DOHH2 (cell line): ENCODE results near the gene BDH1.

Source experiments
- H3F3A ChIP-seq: fragments of 200-600 bp; sonication (generic), shearing (Covaris generic); 2 replicates; pipeline ENCODE4 v1.6.0; 2016; ENCODE audit warnings: antibody characterized with exemption, mild to moderate bottlenecking; ENCODE audit not compliant: control insufficient read depth, insufficient read depth
- H3K27ac ChIP-seq: fragments of 200-600 bp; sonication (generic); 2 replicates; pipeline ENCODE4 v1.5.1; 2014; ENCODE audit warnings: low read depth, mild to moderate bottlenecking, low read length, moderate library complexity
- H3K27me3 ChIP-seq: fragments of 200-600 bp; sonication (generic); 2 replicates; pipeline ENCODE4 v1.6.1; 2014; ENCODE audit warnings: mild to moderate bottlenecking, low read length, mixed read lengths; ENCODE audit not compliant: control insufficient read depth
- H3K36me3 ChIP-seq: fragments of 200-600 bp; sonication (generic); 2 replicates; pipeline ENCODE4 v1.6.1; 2014; ENCODE audit warnings: mild to moderate bottlenecking, low read length, moderate library complexity, mixed read lengths; ENCODE audit not compliant: control insufficient read depth
- H3K4me1 ChIP-seq: fragments of 200-600 bp; sonication (generic); 2 replicates; pipeline ENCODE4 v1.6.1; 2014; ENCODE audit warnings: mild to moderate bottlenecking, low read length, mixed read lengths; ENCODE audit not compliant: control insufficient read depth
- H3K4me2 ChIP-seq: fragments of 200-600 bp; sonication (generic); 2 replicates; pipeline ENCODE4 v1.6.0; 2014; ENCODE audit warnings: mild to moderate bottlenecking, low read length, moderate library complexity
- H3K4me3 ChIP-seq: fragments of 200-600 bp; sonication (generic); 2 replicates; pipeline ENCODE4 v1.5.1; 2014; ENCODE audit warnings: mild to moderate bottlenecking, low read length, mixed read lengths
- H3K79me2 ChIP-seq: fragments of 200-600 bp; sonication (generic); 2 replicates; pipeline ENCODE4 v1.6.1; 2014; ENCODE audit warnings: mild to moderate bottlenecking, low read length, mixed read lengths; ENCODE audit not compliant: control insufficient read depth
- H3K9me2 ChIP-seq: fragments of 200-600 bp; sonication (generic); replicated peaks from 2 replicates; pipeline ENCODE4 v1.6.1; 2014; ENCODE audit warnings: mild to moderate bottlenecking, low read length, mixed read lengths; ENCODE audit not compliant: control insufficient read depth
- H3K9me3 ChIP-seq: fragments of 200-600 bp; sonication (generic); 2 replicates; pipeline ENCODE4 v1.6.1; 2014; ENCODE audit warnings: antibody characterized with exemption, low read length, mixed read lengths; ENCODE audit not compliant: control insufficient read depth, insufficient read depth
- H4K20me1 ChIP-seq: fragments of 200-600 bp; sonication (generic); 2 replicates; pipeline ENCODE4 v1.6.0; 2014; ENCODE audit warnings: low read depth, mild to moderate bottlenecking, antibody characterized with exemption, low read length, moderate library complexity; ENCODE audit not compliant: control insufficient read depth, insufficient read depth
- EZH2phosphoT487 ChIP-seq: fragments of 200-600 bp; sonication (generic); IDR thresholded peaks from 2 replicates; pipeline ENCODE4 v1.6.1; 2017; ENCODE audit warnings: borderline replicate concordance, mild to moderate bottlenecking, antibody characterized with exemption, low read length, moderate library complexity, mixed read lengths
- TF ChIP-seq, protein P1 (sequence below): fragments of 200-600 bp; sonication (generic); IDR thresholded peaks from one replicate; pipeline ENCODE4 v1.5.1; 2014; ENCODE audit warnings: antibody characterized with exemption, mild to moderate bottlenecking, low read depth, low read length; ENCODE audit not compliant: poor library complexity, severe bottlenecking

Gene BDH1

GRCh38 chr3:197542741-197543454, 12.9 kb downstream of the BDH1 start:
- Histone ChIP-seq H3K4me2 (no peak overlapping the region), H3K36me3 (peaks cover 52% of the 10 kb centered on the region), H3K4me1 (no peaks in the 10 kb centered on the region), H4K20me1 (no peaks in the 10 kb centered on the region), H3K27ac (no peak overlapping the region), H3K27me3 (no peaks in the 10 kb centered on the region), H3F3A (no peaks in the 10 kb centered on the region), H3K9me2 (no peaks in the 10 kb centered on the region), H3K79me2 (peaks cover 30% of the 10 kb centered on the region), H3K4me3 (no peak overlapping the region), H3K9me3 (no peaks in the 10 kb centered on the region)
- TF ChIP-seq, protein P1, sequence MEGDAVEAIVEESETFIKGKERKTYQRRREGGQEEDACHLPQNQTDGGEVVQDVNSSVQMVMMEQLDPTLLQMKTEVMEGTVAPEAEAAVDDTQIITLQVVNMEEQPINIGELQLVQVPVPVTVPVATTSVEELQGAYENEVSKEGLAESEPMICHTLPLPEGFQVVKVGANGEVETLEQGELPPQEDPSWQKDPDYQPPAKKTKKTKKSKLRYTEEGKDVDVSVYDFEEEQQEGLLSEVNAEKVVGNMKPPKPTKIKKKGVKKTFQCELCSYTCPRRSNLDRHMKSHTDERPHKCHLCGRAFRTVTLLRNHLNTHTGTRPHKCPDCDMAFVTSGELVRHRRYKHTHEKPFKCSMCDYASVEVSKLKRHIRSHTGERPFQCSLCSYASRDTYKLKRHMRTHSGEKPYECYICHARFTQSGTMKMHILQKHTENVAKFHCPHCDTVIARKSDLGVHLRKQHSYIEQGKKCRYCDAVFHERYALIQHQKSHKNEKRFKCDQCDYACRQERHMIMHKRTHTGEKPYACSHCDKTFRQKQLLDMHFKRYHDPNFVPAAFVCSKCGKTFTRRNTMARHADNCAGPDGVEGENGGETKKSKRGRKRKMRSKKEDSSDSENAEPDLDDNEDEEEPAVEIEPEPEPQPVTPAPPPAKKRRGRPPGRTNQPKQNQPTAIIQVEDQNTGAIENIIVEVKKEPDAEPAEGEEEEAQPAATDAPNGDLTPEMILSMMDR: no peak
- TF ChIP-seq EZH2phosphoT487: no peak

DNA sequence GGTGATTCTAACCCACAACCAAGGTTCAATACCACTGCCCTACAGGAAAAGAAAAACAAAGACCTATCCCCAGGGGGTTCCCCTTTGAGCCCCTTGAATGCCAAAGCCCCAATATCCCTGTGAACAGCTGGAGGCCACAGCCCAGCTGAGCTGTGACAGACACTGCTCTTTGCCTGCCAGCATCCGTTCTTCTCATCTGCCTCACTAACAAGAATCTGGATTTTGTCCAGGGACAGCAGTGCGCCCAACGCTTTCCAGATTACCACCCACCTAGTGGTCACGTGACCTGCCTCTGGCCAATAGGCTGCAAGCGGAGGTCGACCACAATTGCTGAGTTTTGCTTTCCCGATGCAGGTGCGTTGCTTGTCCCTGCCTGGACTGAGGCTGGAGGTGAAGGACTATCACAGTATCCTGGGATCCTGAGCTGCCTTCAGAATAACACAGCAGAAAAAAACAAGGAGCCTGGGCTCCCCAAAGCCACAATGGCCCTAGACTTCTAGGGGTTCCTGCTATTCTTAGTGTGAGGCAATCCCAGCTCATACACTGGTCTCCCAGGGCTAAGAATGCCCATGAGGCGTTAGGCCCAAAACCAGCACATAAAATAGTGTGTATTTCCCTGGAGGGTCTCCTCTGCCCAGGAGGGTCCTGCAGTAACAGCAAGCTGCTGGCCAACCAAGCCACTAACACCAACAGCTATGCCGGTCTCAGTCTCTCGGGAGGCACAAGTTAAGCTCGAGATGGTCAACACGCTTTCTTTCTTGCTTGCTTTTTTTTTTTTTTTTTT, 13.8 kb downstream of the BDH1 start:
- H3K9me2 ChIP-seq: no peaks in the 10 kb centered on the region
- no peak overlapping the region for H3K27ac ChIP-seq
- peaks cover 21% of the 10 kb centered on the region for H3K79me2 ChIP-seq
- no peak overlapping the region for H3K4me2 ChIP-seq
- H3K36me3 ChIP-seq: peaks cover 60% of the 10 kb centered on the region
- TF ChIP-seq EZH2phosphoT487: no peak
- TF ChIP-seq, protein P1: no peak
- H3F3A ChIP-seq: no peaks in the 10 kb centered on the region
- H3K27me3 ChIP-seq: no peaks in the 10 kb centered on the region
- no peaks in the 10 kb centered on the region for H4K20me1 ChIP-seq
- no peaks in the 10 kb centered on the region for H3K4me1 ChIP-seq
- no peaks in the 10 kb centered on the region for H3K9me3 ChIP-seq
- no peak overlapping the region for H3K4me3 ChIP-seq

GRCh38 chr3:197540961-197541377, 14.8 kb downstream of the BDH1 start:
- Histone ChIP-seq H4K20me1 (no peaks in the 10 kb centered on the region), H3K9me3 (no peaks in the 10 kb centered on the region), H3K9me2 (no peaks in the 10 kb centered on the region), H3K4me1 (no peaks in the 10 kb centered on the region), H3K79me2 (peaks cover 11% of the 10 kb centered on the region), H3K27me3 (no peaks in the 10 kb centered on the region), H3K4me3 (no peak overlapping the region), H3F3A (no peaks in the 10 kb centered on the region), H3K36me3 (peaks cover 50% of the 10 kb centered on the region), H3K27ac (no peak overlapping the region), H3K4me2 (no peak overlapping the region)
- no peak for TF ChIP-seq EZH2phosphoT487
- TF ChIP-seq, protein P1: no peak
